Left ventricle myocardium superior (tissue), 1 donor: ENCODE measurements around the gene CDPF1. TPM values are rescaled to one million over a fixed set of nuclear protein-coding genes. Genes with fewer than 3 reads are reported as not detected.
"Not testable (repeated sequence)": the region's sequence is repeated elsewhere in the genome, so short reads cannot be mapped to it uniquely, and the experiment has no call there.

Source experiments
- ATAC-seq: fragments of 200-7000 bp; cut with Tn5 transposase; one replicate; pipeline ENCODE4 v1.9.1; 2020; ENCODE audit warnings: mild to moderate bottlenecking, moderate library complexity
- DNase-seq: peaks from one replicate; pipeline ENCODE4 v3.0.0-alpha.2; 2020
- intact Hi-C: fragments of 100-400 bp; cut with micrococcal nuclease; formaldehyde crosslinking; loops from one replicate; pipeline ENCODE4 v1.11.0; 2022
- total RNA-seq: library from RNA; stranded (reverse); fragmentation: NEBNext Ultra II Directional; extraction: Animal tissue kit (Norgen Biotek cat#: 25700); gene quantifications from one replicate; pipeline ENCODE4 v1.2.1, GENCODE V29; 2021
- donor health status: DM: no; HTN: yes; CAD: no; lungs with severe emphysema.

The CDPF1 gene
- total RNA-seq, 1 donor from 2014 or later = 6.2 TPM

- no peak for DNase-seq
- ATAC-seq = no peak
- intact Hi-C loops = no loop called here
These were observed 47.0 kb downstream of the CDPF1 start for GRCh38 chr22:46202897-46203600.

- DNase-seq (no peak), ATAC-seq (peak; percentile 50)
- intact Hi-C loops = no loop called here
These were observed 48.9 kb downstream of the CDPF1 start for GRCh38 chr22:46201059-46201757.

DNA sequence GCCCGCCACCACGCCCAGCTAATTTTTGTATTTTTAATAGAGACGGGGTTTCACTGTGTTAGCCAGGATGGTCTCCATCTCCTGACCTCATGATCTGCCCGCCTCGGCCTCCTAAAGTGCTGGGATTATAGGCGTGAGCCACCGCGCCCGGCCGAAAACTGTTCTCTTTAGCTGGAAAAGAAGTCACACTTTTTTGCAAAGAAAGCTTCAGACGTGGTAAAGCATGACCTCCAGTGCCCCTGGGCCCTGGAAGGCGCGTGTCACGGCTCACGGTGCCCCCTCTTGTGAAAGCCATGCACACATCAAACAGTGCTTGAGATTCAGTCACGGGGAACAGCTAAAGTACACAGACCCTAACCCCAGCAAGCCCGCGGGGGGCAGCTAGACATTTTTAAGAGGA, 51.3 kb downstream of the CDPF1 start:
- DNase-seq, ATAC-seq, intact Hi-C loops: not testable (repeated sequence)

GRCh38 chr22:46198274-46198673, 51.8 kb downstream of the CDPF1 start:
- intact Hi-C loops = no loop called here
- DNase-seq (no peak), ATAC-seq (no peak)

GRCh38 chr22:46196278-46196677, 53.8 kb downstream of the CDPF1 start:
- intact Hi-C loops = no loop called here
- DNase-seq (peak; percentile 91), ATAC-seq (peak; percentile 95)

DNA sequence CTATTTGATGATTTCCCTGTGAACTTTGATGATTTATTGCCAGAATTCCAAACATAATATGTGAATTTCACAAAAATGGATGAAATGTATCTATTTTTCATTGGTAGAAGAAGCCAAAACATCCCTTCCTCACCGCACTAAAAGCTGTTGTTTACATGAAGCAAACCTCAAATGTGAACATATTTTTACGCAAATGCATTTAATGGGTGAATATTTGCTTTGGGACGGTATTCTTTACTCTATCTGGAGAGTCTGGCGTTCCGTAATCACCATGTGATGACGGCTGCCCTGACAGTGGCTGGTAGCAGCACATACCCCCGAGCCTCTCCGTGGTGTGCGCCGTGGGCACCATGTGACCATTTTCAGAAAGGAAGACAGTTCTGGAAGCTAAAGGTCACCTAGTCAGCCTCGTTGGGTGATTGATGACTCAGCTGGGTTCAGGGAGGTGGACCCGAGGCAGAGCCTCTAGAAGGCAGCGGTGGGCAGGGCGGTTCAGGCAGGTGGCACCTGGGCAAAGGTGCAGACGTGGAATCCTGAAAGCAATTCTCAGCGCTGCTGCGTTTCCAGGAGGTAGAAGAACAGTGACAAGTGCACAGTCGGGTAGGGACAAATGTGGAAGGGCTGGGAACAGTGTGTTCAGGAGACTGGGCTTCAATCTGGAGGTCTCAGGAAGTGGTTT, 54.5 kb downstream of the CDPF1 start:
- intact Hi-C loops = no loop called here
- DNase-seq (no peak), ATAC-seq (peak; percentile 2)

Other genes starting within 250 kb of the CDPF1 start
- 78.9 TPM for gene PPARA, start 99.8 kb downstream of the CDPF1 start, total RNA-seq
- gene PKDREJ, start 13.1 kb upstream of the CDPF1 start, total RNA-seq = not detected
- gene TTC38, start 17.7 kb upstream of the CDPF1 start, total RNA-seq = 24.0 TPM
- gene GTSE1, start 46.6 kb upstream of the CDPF1 start, total RNA-seq = 0.45 TPM
- gene TRMU, start 85.4 kb upstream of the CDPF1 start, total RNA-seq = 44.0 TPM